IgD-negative memory B cell (primary cell): ENCODE data around the gene SGMS1. TPM values are rescaled to one million over a fixed set of nuclear protein-coding genes. Genes with fewer than 3 reads are reported as not detected.
"Not testable (repeated sequence)": the region's sequence is repeated elsewhere in the genome, so short reads cannot be mapped to it uniquely, and the experiment has no call there.

Experiments used
- H3K27ac Mint-ChIP-seq, 3 donors: one replicate each; pipeline ENCODE4 v1.8.0; 2020 to 2022; ENCODE audit warnings: mild to moderate bottlenecking in 3 of 3, mixed read lengths in 3 of 3, moderate library complexity in 1 of 3
- H3K27me3 Mint-ChIP-seq: one replicate; pipeline ENCODE4 v1.8.0; 2021; ENCODE audit warnings: mixed read lengths
- H3K36me3 Mint-ChIP-seq: one replicate; pipeline ENCODE4 v1.8.0; 2020; ENCODE audit warnings: mild to moderate bottlenecking, mixed read lengths
- H3K4me1 Mint-ChIP-seq, 3 donors: one replicate each; pipeline ENCODE4 v1.8.0; 2020 to 2022; ENCODE audit warnings: mixed read lengths in 3 of 3, mild to moderate bottlenecking in 1 of 3
- H3K4me3 Mint-ChIP-seq, 4 donors: one replicate each; pipeline ENCODE4 v1.8.0; 2020 to 2022; ENCODE audit warnings: mild to moderate bottlenecking in 4 of 4, mixed read lengths in 4 of 4, moderate library complexity in 3 of 4
- H3K9me3 Mint-ChIP-seq, 3 donors: one replicate each; pipeline ENCODE4 v1.8.0; 2020 to 2021; ENCODE audit warnings: mixed read lengths in 3 of 3, mild to moderate bottlenecking in 1 of 3
- polyA plus RNA-seq: library from polyadenylated mRNA; unstranded; fragments of 300-500 nt; fragmentation: Illumina TruSeq; gene quantifications from one replicate; pipeline ENCODE4 v1.2.3, GENCODE V29; 2021

The SGMS1 gene
- polyA plus RNA-seq, 1 donor from 2014 or later, result 12.4 TPM

DNA sequence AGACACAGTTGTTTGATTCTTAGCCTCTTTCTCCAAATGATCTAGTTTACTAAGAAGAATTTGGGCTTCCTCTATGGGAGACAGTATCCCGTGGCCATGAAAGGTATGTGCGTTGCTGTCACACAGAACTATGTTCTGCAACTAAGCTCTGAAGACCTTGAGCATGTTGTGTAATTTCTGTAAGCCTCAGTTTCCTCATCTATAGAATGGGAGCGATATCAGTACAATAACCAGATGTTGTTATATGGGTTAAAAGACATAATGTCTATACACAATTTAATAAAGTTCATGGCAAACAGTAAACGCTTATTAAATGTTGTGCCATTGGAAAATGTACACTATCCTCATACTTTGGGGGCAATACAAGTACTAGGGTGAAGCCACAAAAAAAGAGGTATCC lies 187.0 kb downstream of the SGMS1 start:
- H3K4me1 Mint-ChIP-seq, result peaks cover 3 to 17% (median 8%) of the 10 kb centered on the region in 3 donors
- H3K4me3 Mint-ChIP-seq, result no peak overlapping the region
- H3K9me3 Mint-ChIP-seq, result peaks cover 0 to 2% (median 0%) of the 10 kb centered on the region in 3 donors
- H3K27ac Mint-ChIP-seq, result no peak overlapping the region
- no peaks in the 10 kb centered on the region for H3K27me3 Mint-ChIP-seq
- peaks cover 14% of the 10 kb centered on the region for H3K36me3 Mint-ChIP-seq

DNA sequence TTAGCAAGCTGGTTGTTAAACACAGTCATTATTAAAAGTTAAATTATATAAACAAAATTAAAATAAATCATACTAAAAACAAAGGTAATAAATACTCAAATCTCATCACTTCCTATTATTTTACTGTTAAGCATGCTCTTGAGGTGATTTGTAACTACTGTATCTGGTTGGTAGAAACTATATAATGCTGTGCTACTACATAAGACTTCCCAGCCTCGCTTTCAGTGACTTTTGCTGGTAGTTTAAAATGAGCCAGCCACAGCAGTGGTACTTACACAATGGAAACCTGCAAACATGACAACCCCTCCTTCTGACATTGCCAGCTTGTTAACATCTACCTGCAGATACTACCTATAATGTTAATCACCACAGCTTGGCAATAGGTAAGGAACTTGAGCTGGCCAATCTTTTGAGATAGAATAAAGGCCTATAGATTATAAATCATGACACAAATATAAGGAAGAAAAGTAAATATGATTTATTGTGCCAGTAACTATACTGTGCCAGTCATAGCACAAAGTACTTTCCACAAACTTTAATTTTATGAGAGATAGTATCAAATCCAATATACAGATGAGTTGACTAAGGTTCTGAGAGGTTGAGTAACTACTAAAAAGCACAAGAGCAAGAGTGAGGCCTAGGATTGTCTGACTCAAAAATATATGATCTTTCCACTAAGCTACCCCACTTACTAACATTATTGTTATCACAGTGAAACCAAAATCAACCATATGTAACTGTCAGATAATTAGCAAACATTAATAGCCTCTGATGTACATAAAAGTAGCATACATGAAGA lies 191.3 kb downstream of the SGMS1 start:
- Mint-ChIP-seq H3K9me3 (peaks cover 0 to 2% (median 0%) of the 10 kb centered on the region in 3 donors), H3K36me3 (peaks cover 14% of the 10 kb centered on the region), H3K4me3 (no peak overlapping the region), H3K27me3 (no peaks in the 10 kb centered on the region), H3K27ac (peak overlapping the region in 1 of 3 donors; percentile 46), H3K4me1 (peaks cover 5 to 15% (median 13%) of the 10 kb centered on the region in 3 donors)

DNA sequence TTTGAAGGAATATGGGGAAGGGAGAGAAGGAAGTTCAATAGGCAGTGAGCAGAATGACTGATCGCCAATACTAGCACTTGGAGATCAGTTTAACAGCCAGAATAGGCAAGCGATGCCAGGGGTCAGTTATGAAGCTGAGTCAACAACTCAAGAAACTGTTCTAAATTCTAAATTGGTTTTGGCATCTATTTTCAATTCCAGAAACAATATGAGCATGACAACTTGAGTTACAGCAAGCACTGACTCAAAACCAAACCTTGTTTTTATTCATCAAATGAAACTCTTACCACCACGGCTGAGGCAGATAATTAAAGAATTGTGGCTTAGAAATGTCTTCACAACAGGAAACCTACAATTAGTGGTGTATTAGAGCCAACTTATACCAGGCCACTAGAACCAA lies 192.0 kb downstream of the SGMS1 start:
- Mint-ChIP-seq H3K36me3 (peaks cover 14% of the 10 kb centered on the region), H3K27me3 (no peaks in the 10 kb centered on the region), H3K4me1 (peaks cover 5 to 15% (median 10%) of the 10 kb centered on the region in 3 donors), H3K9me3 (peaks cover 0 to 2% (median 0%) of the 10 kb centered on the region in 3 donors), H3K27ac (peak overlapping the region in 1 of 3 donors; percentile 2), H3K4me3 (peak overlapping the region in 2 of 4 donors; percentile 13 to 68)

DNA sequence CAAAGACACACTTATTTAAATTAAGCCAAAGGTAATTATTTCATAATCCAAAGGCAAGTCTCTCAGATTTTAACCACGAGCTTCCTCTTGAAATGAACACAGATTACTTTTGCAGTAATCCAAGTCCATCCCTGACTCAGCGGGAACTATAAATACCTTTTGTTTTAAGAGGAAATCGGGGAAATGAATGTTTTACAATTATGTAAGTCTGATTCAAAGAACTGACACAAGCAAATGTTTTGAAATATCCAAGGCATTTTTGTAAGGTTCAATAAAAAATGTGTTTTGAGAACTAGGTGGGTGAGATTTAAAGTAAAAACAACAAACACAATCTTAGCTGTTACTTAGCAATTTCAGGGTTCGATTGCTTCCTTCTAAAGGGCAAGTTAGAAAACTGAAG lies 192.6 kb downstream of the SGMS1 start:
- peak overlapping the region in 1 of 4 donors; percentile 68 for H3K4me3 Mint-ChIP-seq
- H3K9me3 Mint-ChIP-seq, result peaks cover 0 to 2% (median 0%) of the 10 kb centered on the region in 3 donors
- peaks cover 8 to 18% (median 13%) of the 10 kb centered on the region in 3 donors for H3K4me1 Mint-ChIP-seq
- H3K27ac Mint-ChIP-seq, result peak overlapping the region in 1 of 3 donors; percentile 2
- H3K27me3 Mint-ChIP-seq, result no peaks in the 10 kb centered on the region
- H3K36me3 Mint-ChIP-seq, result peaks cover 14% of the 10 kb centered on the region

DNA sequence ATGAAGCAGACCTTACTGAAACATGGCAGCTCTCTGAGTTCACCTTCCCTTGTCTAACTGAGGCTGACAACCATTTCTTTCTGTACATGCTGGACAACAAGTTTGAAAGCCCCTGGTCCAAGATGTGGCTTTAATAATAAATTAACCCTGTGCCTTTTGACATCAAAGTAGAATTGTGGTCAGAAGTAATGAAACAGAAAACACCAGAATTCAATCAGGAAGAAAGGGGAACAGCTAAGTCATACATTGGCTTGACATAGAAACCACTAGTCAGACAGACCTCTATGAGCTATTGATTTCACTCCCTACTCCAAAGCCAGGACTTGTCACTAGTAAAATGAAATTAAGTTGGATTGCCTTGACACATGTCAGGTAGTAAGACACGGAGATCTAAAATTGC lies 197.3 kb downstream of the SGMS1 start:
- peaks cover 7% of the 10 kb centered on the region for H3K36me3 Mint-ChIP-seq
- no peaks in the 10 kb centered on the region for H3K27me3 Mint-ChIP-seq
- H3K9me3 Mint-ChIP-seq, result peaks cover 0 to 2% (median 0%) of the 10 kb centered on the region in 3 donors
- H3K4me3 Mint-ChIP-seq, result no peak overlapping the region
- no peak overlapping the region for H3K27ac Mint-ChIP-seq
- peaks cover 9 to 20% (median 17%) of the 10 kb centered on the region in 3 donors for H3K4me1 Mint-ChIP-seq

DNA sequence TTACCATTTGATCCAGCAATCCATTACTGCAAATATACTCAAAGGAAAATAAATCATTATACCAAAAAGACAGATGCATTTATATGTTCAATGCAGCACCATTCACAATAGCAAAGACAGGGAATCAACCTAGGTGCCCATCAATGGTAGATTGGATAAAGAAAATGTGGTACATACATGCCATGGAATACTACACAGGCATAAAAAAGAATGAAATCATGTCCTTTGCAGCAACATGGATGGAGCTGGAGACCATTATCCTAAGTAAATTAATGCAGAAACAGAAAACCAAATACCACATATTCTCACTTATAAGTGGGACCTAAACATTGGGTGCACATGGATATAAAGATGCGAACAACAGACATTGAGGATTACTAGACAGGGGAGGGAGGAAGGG lies 198.5 kb downstream of the SGMS1 start:
- not testable (repeated sequence) for H3K4me3 Mint-ChIP-seq, H3K27me3 Mint-ChIP-seq, H3K9me3 Mint-ChIP-seq, H3K36me3 Mint-ChIP-seq
- peaks cover 16 to 29% (median 23%) of the 10 kb centered on the region in 3 donors for H3K4me1 Mint-ChIP-seq
- peak overlapping the region in 1 of 3 donors; percentile 18 for H3K27ac Mint-ChIP-seq

DNA sequence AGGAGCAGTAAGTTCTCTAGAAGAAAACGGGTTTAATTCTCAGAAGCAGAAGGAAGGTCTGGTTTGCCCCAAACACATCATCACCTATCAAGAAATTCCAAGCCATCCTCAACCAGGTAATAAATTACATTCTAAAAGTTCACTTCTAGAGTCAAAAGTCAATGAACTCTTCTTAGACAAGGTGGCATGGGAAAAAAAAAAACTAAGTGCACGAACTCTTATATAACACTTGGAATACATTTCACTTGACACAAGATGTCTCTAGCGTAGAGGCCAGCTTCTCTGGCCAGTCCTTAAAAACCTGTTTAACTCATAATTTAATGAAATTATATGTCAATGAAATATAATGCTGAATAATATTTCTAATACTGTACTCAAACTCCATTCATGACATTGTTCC lies 200.3 kb downstream of the SGMS1 start:
- Mint-ChIP-seq H3K4me3 (no peak overlapping the region), H3K36me3 (peaks cover 3% of the 10 kb centered on the region), H3K27ac (no peak overlapping the region), H3K4me1 (peaks cover 22 to 34% (median 28%) of the 10 kb centered on the region in 3 donors), H3K9me3 (peaks cover 0 to 2% (median 0%) of the 10 kb centered on the region in 3 donors), H3K27me3 (no peaks in the 10 kb centered on the region)

DNA sequence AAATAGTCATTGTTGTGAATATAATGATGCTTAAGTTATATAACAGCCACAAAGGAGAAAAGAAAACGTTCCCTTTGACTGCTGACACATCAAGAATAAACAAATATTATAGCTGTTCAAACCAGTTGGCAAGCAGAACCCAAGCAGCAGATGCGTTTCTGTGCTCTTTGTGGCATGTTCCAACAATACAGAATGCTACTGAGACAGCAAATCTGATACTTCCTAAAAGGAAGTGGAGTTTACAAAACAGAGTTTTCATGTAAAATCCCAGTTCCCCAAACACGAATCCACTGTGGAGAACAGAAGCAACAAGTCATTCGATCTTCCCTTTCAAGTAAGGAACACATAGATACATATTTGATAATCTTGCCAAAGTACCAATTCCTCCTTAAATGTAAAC lies 201.5 kb downstream of the SGMS1 start:
- no peak overlapping the region for H3K27ac Mint-ChIP-seq
- H3K4me3 Mint-ChIP-seq, result peak overlapping the region in 1 of 4 donors; percentile 12

DNA sequence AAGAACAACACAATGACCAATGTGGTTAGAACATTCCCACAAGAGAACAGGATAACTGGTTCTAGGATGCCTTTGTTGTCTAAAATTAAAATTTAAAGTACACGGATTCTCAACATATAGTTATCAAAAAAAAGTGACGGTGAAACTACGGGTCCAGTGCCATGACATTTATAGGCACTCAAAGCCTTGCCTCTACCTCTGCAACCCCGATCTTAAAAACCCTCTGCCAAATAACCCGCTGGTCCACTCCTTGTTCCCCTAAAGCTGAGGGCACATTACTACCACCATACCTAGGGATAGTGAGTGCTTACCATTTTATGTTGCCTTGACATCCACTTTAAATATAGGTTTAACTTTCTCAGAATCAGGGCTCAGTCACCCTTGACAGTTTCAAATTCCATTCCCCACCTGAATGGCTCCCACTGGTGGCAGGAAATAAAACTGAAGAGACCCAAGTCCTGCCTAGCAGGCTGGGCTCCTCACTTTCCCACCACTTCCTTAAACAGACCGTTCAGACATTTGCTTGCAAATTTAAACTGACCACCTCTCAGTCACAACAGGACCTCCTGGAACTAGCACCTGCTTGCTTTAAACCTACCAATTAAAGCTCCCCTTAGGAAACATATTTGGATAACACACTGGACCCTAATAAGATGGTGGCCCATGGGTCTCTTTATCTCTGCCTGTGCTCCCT lies 202.6 kb downstream of the SGMS1 start:
- Mint-ChIP-seq H3K4me3 (peak overlapping the region in 2 of 4 donors; percentile 61 to 67), H3K9me3 (peaks cover 0 to 2% (median 0%) of the 10 kb centered on the region in 3 donors), H3K27ac (peak overlapping the region in 1 of 3 donors; percentile 9), H3K36me3 (peaks cover 3% of the 10 kb centered on the region), H3K27me3 (no peaks in the 10 kb centered on the region), H3K4me1 (peaks cover 26 to 45% (median 35%) of the 10 kb centered on the region in 3 donors)

More for the DNA sequence above, 201.5 kb downstream of the SGMS1 start:
- H3K36me3 Mint-ChIP-seq, result peaks cover 3% of the 10 kb centered on the region
- peaks cover 0 to 2% (median 0%) of the 10 kb centered on the region in 3 donors for H3K9me3 Mint-ChIP-seq
- peaks cover 27 to 43% (median 35%) of the 10 kb centered on the region in 3 donors for H3K4me1 Mint-ChIP-seq
- H3K27me3 Mint-ChIP-seq, result no peaks in the 10 kb centered on the region

DNA sequence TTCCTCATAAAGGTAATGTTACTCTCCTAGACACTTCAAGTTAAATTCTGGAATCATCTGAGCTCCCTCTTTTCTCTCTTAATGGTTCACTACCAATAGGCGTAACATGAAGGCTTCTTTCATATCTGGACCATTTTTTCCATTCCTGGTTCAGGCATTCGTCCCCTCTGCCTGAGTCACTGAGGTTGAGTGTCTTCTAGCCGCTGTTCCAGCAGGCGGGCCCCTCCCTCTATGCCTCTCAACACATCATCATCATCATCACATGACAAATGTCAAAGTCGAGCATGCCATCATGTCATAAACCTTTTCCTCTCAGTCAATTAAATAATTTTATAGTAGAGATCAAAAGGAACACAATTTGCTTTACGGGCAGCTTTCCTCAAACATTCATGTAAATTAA lies 203.6 kb downstream of the SGMS1 start:
- H3K9me3 Mint-ChIP-seq, result no peaks in the 10 kb centered on the region
- no peak overlapping the region for H3K4me3 Mint-ChIP-seq
- peaks cover 29 to 45% (median 35%) of the 10 kb centered on the region in 3 donors for H3K4me1 Mint-ChIP-seq
- peak overlapping the region in 1 of 3 donors; percentile 9 for H3K27ac Mint-ChIP-seq
- H3K36me3 Mint-ChIP-seq, result peaks cover 3% of the 10 kb centered on the region
- no peaks in the 10 kb centered on the region for H3K27me3 Mint-ChIP-seq

DNA sequence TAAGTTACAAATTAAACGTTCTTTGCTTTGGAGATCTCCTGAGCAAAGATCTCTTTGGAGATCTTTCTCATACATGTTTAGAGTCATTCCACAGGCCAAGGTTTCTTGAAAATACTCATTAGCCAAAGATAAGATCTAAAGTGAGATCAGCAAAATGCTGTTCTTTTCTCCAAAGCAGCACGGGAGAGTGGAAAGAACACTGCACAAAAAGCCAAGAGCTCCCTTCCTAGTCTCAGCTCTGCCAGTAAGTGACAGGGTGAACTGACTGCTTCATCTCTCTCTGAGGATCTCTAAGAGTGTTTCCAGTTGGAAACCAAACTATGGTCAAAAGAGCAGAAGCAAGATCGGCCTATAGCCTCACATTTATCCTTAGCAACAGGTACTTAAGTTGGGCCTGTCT lies 204.0 kb downstream of the SGMS1 start:
- H3K27ac Mint-ChIP-seq, result no peak overlapping the region
- peaks cover 29 to 45% (median 35%) of the 10 kb centered on the region in 3 donors for H3K4me1 Mint-ChIP-seq
- peaks cover 3% of the 10 kb centered on the region for H3K36me3 Mint-ChIP-seq
- peak overlapping the region in 1 of 4 donors; percentile 33 for H3K4me3 Mint-ChIP-seq
- no peaks in the 10 kb centered on the region for H3K27me3 Mint-ChIP-seq
- H3K9me3 Mint-ChIP-seq, result no peaks in the 10 kb centered on the region

DNA sequence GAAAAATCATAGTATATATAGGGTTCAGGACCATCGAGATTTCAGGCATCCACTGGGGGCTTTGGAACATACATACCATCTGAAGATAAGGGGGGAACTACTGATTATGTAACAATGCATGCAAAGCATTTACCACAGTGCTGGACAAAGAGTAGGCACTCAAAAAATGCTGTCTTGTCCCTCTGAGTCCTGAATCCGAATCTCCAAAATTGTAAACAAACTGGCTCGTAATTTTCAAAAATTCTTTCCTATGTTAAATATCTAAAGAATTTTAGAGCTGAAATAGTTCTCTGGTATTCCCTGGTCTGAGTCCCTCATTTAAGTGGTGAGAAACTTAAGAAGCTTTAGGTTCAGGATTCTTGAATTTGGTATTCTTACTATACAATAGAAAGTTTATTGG lies 204.7 kb downstream of the SGMS1 start:
- Mint-ChIP-seq H3K4me3 (no peak overlapping the region), H3K36me3 (no peaks in the 10 kb centered on the region), H3K27me3 (no peaks in the 10 kb centered on the region), H3K4me1 (peaks cover 31 to 45% (median 35%) of the 10 kb centered on the region in 3 donors), H3K27ac (no peak overlapping the region), H3K9me3 (no peaks in the 10 kb centered on the region)

DNA sequence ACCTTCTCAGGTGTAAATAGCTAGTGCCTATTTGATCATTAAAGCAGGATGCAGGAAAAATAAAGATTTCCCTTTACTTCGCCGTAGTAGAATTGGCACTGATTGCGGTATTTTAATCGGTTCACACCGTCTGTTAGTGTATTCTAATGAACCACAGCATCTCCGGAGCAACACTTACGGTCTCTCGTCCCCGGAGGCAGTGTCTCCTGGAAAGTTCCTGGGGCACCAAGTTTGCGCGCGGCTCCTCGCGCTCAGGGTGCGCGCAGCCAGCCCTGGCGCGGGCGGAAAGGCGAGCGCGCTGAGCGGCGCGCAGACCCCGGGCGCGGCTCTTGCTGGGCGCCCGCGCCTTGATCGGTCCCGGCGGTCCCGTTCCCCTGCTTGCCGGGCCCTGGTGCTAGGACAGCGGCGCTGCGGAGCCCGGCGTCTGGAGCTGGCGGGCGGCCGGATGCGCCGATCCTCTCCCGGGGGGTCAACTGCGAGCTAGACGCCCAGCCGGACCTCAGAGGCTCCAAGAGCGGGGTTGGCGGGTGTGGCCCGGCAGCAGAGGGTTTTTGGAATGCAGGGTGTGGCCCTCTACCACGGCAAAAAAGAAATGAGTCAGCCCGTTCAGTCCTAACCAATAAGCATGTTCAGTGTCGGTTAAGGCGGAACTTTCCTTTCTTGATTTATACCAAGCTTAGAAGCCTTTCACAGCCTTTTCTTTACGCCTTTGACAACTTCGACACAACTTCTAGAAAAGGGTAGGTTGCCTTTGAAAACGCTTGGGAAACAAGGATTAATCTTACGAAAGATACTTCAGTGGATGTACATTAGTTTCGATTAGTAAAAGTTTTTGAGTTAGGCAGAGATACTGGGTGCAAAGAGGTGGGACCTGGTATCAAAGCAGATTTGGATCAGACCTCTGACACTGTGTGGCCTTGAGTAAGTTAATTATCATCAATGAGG lies 205.6 kb downstream of the SGMS1 start:
- Mint-ChIP-seq H3K4me3 (peak overlapping the region; percentile 90 to 96 (median 94)), H3K27me3 (no peaks in the 10 kb centered on the region), H3K4me1 (peaks cover 31 to 45% (median 38%) of the 10 kb centered on the region in 3 donors), H3K36me3 (no peaks in the 10 kb centered on the region), H3K27ac (peak overlapping the region in 2 of 3 donors; percentile 29 to 80), H3K9me3 (no peaks in the 10 kb centered on the region)

DNA sequence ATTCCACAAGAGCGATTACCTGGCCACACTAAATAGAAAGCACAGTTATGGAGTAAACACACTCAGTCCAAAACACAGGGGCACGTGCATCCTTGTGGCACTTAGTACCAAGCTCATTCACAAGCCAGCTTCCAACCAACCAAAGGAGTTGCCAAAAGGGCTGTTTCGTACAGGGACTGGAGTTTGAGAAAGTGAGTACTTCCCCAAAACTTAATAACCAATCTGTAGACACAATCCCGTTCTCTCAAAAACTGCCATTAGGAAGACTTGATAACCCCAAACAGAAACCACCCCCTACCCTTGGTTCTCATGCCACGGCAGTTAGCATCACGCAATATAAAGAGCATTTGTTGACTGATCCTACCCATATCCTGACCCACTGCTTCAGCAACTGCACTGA lies 206.3 kb downstream of the SGMS1 start:
- Mint-ChIP-seq H3K27ac (peak overlapping the region in 1 of 3 donors; percentile 80), H3K4me3 (peak overlapping the region; percentile 90 to 96 (median 92)), H3K36me3 (no peaks in the 10 kb centered on the region), H3K4me1 (peaks cover 31 to 40% (median 35%) of the 10 kb centered on the region in 3 donors), H3K9me3 (no peaks in the 10 kb centered on the region), H3K27me3 (no peaks in the 10 kb centered on the region)
